K562 (cell line): ENCODE data around the gene DNAJB1. TPM values are rescaled to one million over a fixed set of nuclear protein-coding genes. Genes with fewer than 3 reads are reported as not detected.

Experiments
- HDAC2 ChIP-seq: fragments of 450-650 bp; IDR thresholded peaks from 2 replicates; pipeline ENCODE4 v1.6.1; 2016; ENCODE audit warnings: mild to moderate bottlenecking
- MTA3 ChIP-seq: fragments of 450-650 bp; formaldehyde crosslinking; IDR thresholded peaks from 2 replicates; pipeline ENCODE4 v1.6.1; 2017; ENCODE audit warnings: mild to moderate bottlenecking, borderline replicate concordance
- MYC ChIP-seq, 2 experiments: fragments of 250-450 bp in 1 of 2; sonication (Bioruptor Pico) in 1 of 2; IDR thresholded peaks; 2 replicates each; pipeline versions ENCODE4 v1.5.1 to v1.6.1; 2012 to 2021; ENCODE audit warnings: low read depth in 2 of 2, borderline replicate concordance in 1 of 2, improper control_type of control experiment in 1 of 2, low read length in 1 of 2, mild to moderate bottlenecking in 1 of 2, moderate library complexity in 1 of 2
- PCBP2 ChIP-seq: fragments of 200-400 bp; formaldehyde crosslinking; IDR thresholded peaks from 2 replicates; pipeline ENCODE4 v1.6.1; 2018; ENCODE audit warnings: low read length, low read depth, mild to moderate bottlenecking, moderate library complexity; ENCODE audit not compliant: poor library complexity, severe bottlenecking
- SNIP1 ChIP-seq: fragments of 450-650 bp; IDR thresholded peaks from 2 replicates; pipeline ENCODE4 v1.7.1; 2017; ENCODE audit warnings: low read depth, mild to moderate bottlenecking
- ZNF134 ChIP-seq: fragments of 250-450 bp; sonication (Bioruptor Pico); conservative IDR thresholded peaks from 2 replicates; pipeline ENCODE4 v1.4.0; 2020
- polyA plus RNA-seq, 8 experiments: library from polyadenylated mRNA; depleted of rRNA in 4 of 8; stranded (reverse) in 5 of 8; unstranded in 3 of 8; fragments of >200 nt; fragmentation: Nextera tagmentation in 2 of 8; fragmentation: Illumina TruSeq in 1 of 8; extraction: Ambion mirVana in 2 of 8; extraction: Trizol in 1 of 8; gene quantifications; 2 replicates each; pipeline versions ENCODE4 v1.2.1 to v1.2.3, GENCODE V29; 2011 to 2014; ENCODE audit warnings: inconsistent platforms in 1 of 8, missing spikeins in 1 of 8
- total RNA-seq, 7 experiments: library from RNA; depleted of rRNA in 6 of 7; stranded (reverse); fragments of >200 nt in 6 of 7; fragmentation: Illumina TruSeq in 2 of 7; extraction: Trizol in 2 of 7; gene quantifications; 2 replicates each; pipeline versions ENCODE4 v1.2.1 to v1.2.3, GENCODE V29; 2011 to 2021; ENCODE audit warnings: low replicate concordance in 1 of 7
- TF ChIP-seq, protein P1 (sequence below): fragments of 450-650 bp; conservative IDR thresholded peaks from 2 replicates; pipeline ENCODE4 v1.6.1; 2016; ENCODE audit warnings: missing genetic modification characterization, low read depth, mild to moderate bottlenecking, control low read depth, missing compliant biosample characterization
- TF ChIP-seq, protein P2 (sequence below): fragments of 200-600 bp; sonication (generic); IDR thresholded peaks from one replicate; pipeline ENCODE4 v1.6.1; 2012; ENCODE audit warnings: mild to moderate bottlenecking, low read depth, low read length, inconsistent platforms
- TF ChIP-seq, protein P3 (sequence below): fragments of 450-650 bp; IDR thresholded peaks from 2 replicates; pipeline ENCODE4 v1.6.1; 2014; ENCODE audit warnings: low read depth, mild to moderate bottlenecking, moderate library complexity, borderline replicate concordance

Gene DNAJB1
- total and polyA plus RNA-seq, 9 of the 15 experiments (the other 6 are each of a cell fraction or from before 2014, with no cell fraction given): 13.2 to 113 (median 62.1) TPM

DNA sequence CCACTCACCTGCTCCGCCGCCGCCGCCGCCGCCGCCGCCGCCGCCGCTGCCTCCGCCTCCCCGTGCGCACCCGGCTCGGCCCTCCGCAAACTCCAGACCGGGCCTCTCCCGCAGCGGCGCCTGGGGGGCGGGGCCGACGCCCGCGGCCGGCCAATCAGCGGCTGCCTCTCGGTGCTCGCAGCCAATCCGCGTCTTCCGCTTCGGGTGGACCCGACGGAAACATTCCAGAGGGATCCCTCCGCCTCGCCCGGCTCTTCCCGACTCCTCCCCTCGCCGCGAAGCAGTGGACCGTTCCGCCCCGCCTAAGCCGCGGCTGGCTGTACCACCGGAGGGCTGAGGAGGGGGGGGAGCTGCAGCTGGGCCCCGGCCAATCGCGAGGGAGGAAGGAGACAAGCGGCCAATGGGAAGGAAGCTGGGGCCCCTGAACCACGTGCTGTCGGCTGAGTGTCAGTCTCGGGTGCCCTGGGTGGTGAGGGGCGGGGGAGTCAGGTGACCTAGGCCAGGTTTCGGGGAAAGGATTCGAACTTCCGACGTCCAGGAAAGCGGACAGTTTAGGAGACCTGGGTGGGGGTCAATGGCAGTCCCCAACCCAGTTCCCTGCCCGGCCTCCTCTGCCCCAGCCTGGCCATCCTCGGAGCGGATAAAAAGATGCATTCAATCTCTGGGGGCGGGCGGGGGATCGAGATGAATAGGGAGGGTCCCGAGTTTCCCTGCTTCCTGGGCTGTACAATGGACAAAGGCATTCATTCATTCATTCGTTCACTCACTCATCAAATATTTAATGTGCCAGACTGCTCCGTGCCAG is 22.0 kb downstream of the DNAJB1 start, which contains the start of gene GIPC1 (continued):
- TF ChIP-seq, protein P1, sequence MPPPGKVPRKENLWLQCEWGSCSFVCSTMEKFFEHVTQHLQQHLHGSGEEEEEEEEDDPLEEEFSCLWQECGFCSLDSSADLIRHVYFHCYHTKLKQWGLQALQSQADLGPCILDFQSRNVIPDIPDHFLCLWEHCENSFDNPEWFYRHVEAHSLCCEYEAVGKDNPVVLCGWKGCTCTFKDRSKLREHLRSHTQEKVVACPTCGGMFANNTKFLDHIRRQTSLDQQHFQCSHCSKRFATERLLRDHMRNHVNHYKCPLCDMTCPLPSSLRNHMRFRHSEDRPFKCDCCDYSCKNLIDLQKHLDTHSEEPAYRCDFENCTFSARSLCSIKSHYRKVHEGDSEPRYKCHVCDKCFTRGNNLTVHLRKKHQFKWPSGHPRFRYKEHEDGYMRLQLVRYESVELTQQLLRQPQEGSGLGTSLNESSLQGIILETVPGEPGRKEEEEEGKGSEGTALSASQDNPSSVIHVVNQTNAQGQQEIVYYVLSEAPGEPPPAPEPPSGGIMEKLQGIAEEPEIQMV (tag): peak; percentile 97
- peak; percentile 61; the same call in 1 of the 2 replicates for TF ChIP-seq HDAC2
- TF ChIP-seq MTA3: peak; percentile 84; the same call in 1 of the 2 replicates
- no peak for TF ChIP-seq PCBP2
- peak; percentile 90 for TF ChIP-seq MYC (IDR thresholded peaks at IDR 0.05; ENCODE audit: low read depth, low read length)
- TF ChIP-seq MYC (CRISPR knock-in tag; IDR thresholded peaks at IDR 0.05; ENCODE audit: borderline replicate concordance, low read depth): no peak; the same call in 1 of the 2 replicates
- TF ChIP-seq, protein P2, sequence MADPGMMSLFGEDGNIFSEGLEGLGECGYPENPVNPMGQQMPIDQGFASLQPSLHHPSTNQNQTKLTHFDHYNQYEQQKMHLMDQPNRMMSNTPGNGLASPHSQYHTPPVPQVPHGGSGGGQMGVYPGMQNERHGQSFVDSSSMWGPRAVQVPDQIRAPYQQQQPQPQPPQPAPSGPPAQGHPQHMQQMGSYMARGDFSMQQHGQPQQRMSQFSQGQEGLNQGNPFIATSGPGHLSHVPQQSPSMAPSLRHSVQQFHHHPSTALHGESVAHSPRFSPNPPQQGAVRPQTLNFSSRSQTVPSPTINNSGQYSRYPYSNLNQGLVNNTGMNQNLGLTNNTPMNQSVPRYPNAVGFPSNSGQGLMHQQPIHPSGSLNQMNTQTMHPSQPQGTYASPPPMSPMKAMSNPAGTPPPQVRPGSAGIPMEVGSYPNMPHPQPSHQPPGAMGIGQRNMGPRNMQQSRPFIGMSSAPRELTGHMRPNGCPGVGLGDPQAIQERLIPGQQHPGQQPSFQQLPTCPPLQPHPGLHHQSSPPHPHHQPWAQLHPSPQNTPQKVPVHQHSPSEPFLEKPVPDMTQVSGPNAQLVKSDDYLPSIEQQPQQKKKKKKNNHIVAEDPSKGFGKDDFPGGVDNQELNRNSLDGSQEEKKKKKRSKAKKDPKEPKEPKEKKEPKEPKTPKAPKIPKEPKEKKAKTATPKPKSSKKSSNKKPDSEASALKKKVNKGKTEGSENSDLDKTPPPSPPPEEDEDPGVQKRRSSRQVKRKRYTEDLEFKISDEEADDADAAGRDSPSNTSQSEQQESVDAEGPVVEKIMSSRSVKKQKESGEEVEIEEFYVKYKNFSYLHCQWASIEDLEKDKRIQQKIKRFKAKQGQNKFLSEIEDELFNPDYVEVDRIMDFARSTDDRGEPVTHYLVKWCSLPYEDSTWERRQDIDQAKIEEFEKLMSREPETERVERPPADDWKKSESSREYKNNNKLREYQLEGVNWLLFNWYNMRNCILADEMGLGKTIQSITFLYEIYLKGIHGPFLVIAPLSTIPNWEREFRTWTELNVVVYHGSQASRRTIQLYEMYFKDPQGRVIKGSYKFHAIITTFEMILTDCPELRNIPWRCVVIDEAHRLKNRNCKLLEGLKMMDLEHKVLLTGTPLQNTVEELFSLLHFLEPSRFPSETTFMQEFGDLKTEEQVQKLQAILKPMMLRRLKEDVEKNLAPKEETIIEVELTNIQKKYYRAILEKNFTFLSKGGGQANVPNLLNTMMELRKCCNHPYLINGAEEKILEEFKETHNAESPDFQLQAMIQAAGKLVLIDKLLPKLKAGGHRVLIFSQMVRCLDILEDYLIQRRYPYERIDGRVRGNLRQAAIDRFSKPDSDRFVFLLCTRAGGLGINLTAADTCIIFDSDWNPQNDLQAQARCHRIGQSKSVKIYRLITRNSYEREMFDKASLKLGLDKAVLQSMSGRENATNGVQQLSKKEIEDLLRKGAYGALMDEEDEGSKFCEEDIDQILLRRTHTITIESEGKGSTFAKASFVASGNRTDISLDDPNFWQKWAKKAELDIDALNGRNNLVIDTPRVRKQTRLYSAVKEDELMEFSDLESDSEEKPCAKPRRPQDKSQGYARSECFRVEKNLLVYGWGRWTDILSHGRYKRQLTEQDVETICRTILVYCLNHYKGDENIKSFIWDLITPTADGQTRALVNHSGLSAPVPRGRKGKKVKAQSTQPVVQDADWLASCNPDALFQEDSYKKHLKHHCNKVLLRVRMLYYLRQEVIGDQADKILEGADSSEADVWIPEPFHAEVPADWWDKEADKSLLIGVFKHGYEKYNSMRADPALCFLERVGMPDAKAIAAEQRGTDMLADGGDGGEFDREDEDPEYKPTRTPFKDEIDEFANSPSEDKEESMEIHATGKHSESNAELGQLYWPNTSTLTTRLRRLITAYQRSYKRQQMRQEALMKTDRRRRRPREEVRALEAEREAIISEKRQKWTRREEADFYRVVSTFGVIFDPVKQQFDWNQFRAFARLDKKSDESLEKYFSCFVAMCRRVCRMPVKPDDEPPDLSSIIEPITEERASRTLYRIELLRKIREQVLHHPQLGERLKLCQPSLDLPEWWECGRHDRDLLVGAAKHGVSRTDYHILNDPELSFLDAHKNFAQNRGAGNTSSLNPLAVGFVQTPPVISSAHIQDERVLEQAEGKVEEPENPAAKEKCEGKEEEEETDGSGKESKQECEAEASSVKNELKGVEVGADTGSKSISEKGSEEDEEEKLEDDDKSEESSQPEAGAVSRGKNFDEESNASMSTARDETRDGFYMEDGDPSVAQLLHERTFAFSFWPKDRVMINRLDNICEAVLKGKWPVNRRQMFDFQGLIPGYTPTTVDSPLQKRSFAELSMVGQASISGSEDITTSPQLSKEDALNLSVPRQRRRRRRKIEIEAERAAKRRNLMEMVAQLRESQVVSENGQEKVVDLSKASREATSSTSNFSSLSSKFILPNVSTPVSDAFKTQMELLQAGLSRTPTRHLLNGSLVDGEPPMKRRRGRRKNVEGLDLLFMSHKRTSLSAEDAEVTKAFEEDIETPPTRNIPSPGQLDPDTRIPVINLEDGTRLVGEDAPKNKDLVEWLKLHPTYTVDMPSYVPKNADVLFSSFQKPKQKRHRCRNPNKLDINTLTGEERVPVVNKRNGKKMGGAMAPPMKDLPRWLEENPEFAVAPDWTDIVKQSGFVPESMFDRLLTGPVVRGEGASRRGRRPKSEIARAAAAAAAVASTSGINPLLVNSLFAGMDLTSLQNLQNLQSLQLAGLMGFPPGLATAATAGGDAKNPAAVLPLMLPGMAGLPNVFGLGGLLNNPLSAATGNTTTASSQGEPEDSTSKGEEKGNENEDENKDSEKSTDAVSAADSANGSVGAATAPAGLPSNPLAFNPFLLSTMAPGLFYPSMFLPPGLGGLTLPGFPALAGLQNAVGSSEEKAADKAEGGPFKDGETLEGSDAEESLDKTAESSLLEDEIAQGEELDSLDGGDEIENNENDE: no peak
- TF ChIP-seq ZNF134 (CRISPR knock-in tag): no peak
- TF ChIP-seq SNIP1: no peak
- TF ChIP-seq, protein P3, sequence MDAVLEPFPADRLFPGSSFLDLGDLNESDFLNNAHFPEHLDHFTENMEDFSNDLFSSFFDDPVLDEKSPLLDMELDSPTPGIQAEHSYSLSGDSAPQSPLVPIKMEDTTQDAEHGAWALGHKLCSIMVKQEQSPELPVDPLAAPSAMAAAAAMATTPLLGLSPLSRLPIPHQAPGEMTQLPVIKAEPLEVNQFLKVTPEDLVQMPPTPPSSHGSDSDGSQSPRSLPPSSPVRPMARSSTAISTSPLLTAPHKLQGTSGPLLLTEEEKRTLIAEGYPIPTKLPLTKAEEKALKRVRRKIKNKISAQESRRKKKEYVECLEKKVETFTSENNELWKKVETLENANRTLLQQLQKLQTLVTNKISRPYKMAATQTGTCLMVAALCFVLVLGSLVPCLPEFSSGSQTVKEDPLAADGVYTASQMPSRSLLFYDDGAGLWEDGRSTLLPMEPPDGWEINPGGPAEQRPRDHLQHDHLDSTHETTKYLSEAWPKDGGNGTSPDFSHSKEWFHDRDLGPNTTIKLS: peak; percentile 68; the same call in 1 of the 2 replicates
